Astrocyte of the spinal cord (primary cell): ENCODE data around the gene SULT1C2.

Experiments used
- DNase-seq: peaks from one replicate; pipeline ENCODE4 v3.0.0; 2011; ENCODE audit warnings: low read depth, low spot score
- H3K4me3 ChIP-seq: 2 replicates; pipeline ENCODE4 v1.5.1; 2011; ENCODE audit warnings: low read depth, mild to moderate bottlenecking, low read length, moderate library complexity
- CTCF ChIP-seq: IDR thresholded peaks from 2 replicates; pipeline ENCODE4 v1.5.1; 2012; ENCODE audit warnings: low read depth, mild to moderate bottlenecking, low read length, inconsistent platforms
- in situ Hi-C: cut with HindIII; loops from 2 replicates; pipeline ENCODE4 v1.10.0; 2017; ENCODE audit warnings: low sequenced_read_pairs

Gene SULT1C2

DNA sequence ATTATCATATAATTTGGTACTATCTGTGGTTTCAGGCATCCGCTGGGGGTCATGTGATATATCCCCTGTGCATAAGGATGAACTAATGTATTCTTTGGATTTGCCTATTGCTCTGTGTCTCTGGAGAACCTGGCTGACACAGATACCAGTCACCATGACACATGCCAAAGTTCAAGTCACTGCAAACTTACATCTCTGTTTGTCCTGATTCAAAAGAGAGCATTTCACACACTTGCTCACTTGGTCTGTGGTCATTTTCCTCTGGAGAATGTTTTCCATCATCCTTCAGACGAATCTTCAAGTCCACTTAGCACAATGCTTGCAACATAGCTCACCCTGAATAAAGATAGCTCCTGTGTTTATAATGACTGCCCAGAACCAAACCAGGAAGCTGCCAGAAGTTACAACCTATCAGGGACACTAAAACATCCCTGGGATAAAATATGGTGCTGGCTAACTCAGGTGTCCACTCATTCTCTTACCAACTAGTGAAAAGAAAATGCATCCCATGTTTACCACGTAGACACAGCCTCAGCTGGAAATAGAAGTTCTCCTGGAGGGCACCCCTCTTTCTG, 30.9 kb upstream of the SULT1C2 start:
- no peak overlapping the region for H3K4me3 ChIP-seq
- in situ Hi-C loops, result no loop called here
- TF ChIP-seq CTCF, result no peak
- no peak for DNase-seq

DNA sequence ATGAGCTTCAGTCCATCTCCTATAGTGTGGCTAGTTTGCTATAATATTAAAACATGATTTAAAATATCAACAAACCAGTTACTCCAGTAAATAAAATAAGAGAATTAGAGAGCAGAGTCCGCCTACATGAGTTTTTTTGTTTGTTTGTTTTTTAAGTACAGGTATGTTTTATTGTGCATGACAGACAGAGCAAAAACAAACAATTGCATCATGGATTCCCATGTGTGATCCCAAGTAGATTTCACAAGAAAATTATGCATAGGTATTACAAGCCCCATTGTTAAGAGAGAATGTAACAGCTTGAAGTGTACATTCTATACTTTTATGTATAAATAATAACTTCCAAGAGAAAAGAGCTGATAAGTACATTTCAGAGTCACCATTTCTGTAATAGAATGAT, 27.9 kb upstream of the SULT1C2 start:
- no peak for TF ChIP-seq CTCF
- in situ Hi-C loops, result no loop called here
- no peak overlapping the region for H3K4me3 ChIP-seq
- no peak for DNase-seq

GRCh38 chr2:108262036-108262435, 26.7 kb upstream of the SULT1C2 start:
- in situ Hi-C loops, result no loop called here
- no peak for TF ChIP-seq CTCF
- no peak overlapping the region for H3K4me3 ChIP-seq
- no peak for DNase-seq

DNA sequence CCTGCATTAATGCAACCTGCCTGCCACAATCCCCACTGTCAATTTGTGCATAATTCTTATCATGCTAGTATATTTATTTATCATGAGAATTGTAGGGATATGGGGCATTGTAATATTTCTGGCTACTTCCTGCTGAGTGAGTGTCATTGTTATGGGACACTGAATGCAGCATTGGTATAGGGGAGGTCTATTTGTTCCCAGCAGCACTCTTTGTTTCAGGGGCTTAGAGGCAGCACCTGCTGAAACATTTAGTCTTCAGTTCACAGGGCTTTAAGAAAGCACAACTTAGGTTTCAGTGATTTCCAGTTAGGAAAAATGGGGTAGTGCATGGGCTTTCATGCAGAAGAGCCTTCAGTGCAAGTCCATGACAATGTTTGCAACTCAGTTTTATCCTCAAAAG, 25.3 kb upstream of the SULT1C2 start:
- in situ Hi-C loops, result no loop called here
- DNase-seq, result no peak
- no peak overlapping the region for H3K4me3 ChIP-seq
- no peak for TF ChIP-seq CTCF

GRCh38 chr2:108266218-108266617, 22.5 kb upstream of the SULT1C2 start:
- in situ Hi-C loops, result no loop called here
- no peak for DNase-seq
- H3K4me3 ChIP-seq, result no peak overlapping the region
- TF ChIP-seq CTCF, result no peak

- in situ Hi-C loops, result no loop called here
- peak; percentile 65 for DNase-seq
- H3K4me3 ChIP-seq, result no peak overlapping the region
- no peak for TF ChIP-seq CTCF
Measured at GRCh38 chr2:108267101-108267500, 21.6 kb upstream of the SULT1C2 start.

DNA sequence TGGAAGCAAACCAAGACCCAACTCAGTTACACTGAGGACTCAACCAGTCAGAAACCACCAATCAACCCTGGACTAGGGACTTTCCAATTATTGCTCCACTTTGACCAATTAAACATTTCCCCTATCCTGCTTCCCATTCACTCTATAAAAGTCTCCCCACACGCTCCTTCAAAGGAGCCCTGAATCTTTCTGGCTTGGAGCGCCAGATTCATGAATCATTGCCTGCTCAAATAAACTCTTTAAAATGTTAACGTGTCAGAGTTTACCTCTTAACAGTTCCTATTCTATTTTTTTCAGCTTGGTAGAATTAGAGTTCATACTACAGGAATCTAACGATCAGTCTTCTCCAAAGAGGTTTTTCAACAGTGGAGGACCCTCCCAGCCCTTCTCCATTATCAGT, 20.7 kb upstream of the SULT1C2 start:
- H3K4me3 ChIP-seq, result no peak overlapping the region
- in situ Hi-C loops, result no loop called here
- TF ChIP-seq CTCF, result no peak
- peak; percentile 69 for DNase-seq
